Colonic mucosa (tissue), 4 donors: ENCODE results near the gene RACGAP1. TPM values are rescaled to one million over a fixed set of nuclear protein-coding genes. Genes with fewer than 3 reads are reported as not detected.

Experiments
- DNase-seq: peaks from one replicate; pipeline ENCODE4 v3.0.0-alpha.2; 2020
- H3K27ac ChIP-seq: fragments of 200-600 bp; one replicate; pipeline ENCODE4 v1.8.0; 2021
- H3K27me3 ChIP-seq: fragments of 200-600 bp; one replicate; pipeline ENCODE4 v1.8.0; 2021
- H3K36me3 ChIP-seq: fragments of 200-600 bp; one replicate; pipeline ENCODE4 v1.8.0; 2021
- H3K4me1 ChIP-seq: fragments of 200-600 bp; one replicate; pipeline ENCODE4 v1.8.0; 2021; ENCODE audit warnings: mild to moderate bottlenecking
- H3K4me3 ChIP-seq: fragments of 200-600 bp; one replicate; pipeline ENCODE4 v1.8.0; 2021
- H3K9ac ChIP-seq, 2 donors: one replicate each; pipeline ENCODE4 v1.7.0; 2013; ENCODE audit warnings: control low read depth in 2 of 2, low read depth in 2 of 2, low read length in 2 of 2
- H3K9me3 ChIP-seq: fragments of 200-600 bp; one replicate; pipeline ENCODE4 v1.8.0; 2021
- CTCF ChIP-seq: fragments of 200-600 bp; IDR thresholded peaks from one replicate; pipeline ENCODE4 v1.8.0; 2022; ENCODE audit warnings: antibody characterized with exemption, mild to moderate bottlenecking
- intact Hi-C: fragments of 100-400 bp; cut with DNase I; formaldehyde crosslinking; loops from one replicate; pipeline ENCODE4 v1.14.1; 2022
- total RNA-seq, 2 donors: library from RNA; stranded (reverse); fragmentation: NEBNext Ultra II Directional in 1 of 2; extraction: Animal tissue kit (Norgen Biotek cat#: 25700) in 1 of 2; gene quantifications; one replicate each; pipeline ENCODE4 v1.2.1, GENCODE V29; 2021
- donor health status: healthy.
- donor health status: DM: no; HTN: no; CAD: no.
- donor health status: DM: no; HTN: no; CAD: no.

RACGAP1 gene
- total RNA-seq, 2 donors from 2014 or later: 36.2 to 83.8 TPM

GRCh38 chr12:50024805-50025186 is 498 bp downstream of the RACGAP1 start:
- DNase-seq: no peak
- Histone ChIP-seq H3K9ac (peak overlapping the region; percentile 73 to 82), H3K27me3 (no peaks in the 10 kb centered on the region), H3K27ac (no peak overlapping the region), H3K4me3 (peak overlapping the region; percentile 83), H3K36me3 (no peaks in the 10 kb centered on the region), H3K9me3 (no peaks in the 10 kb centered on the region), H3K4me1 (peaks cover 3% of the 10 kb centered on the region)
- TF ChIP-seq CTCF: no peak
- intact Hi-C loops: no loop called here

- no peaks in the 10 kb centered on the region for H3K27me3 ChIP-seq
- H3K27ac ChIP-seq: no peak overlapping the region
- peak overlapping the region; percentile 83 for H3K4me3 ChIP-seq
- H3K9me3 ChIP-seq: no peaks in the 10 kb centered on the region
- no peak for DNase-seq
- intact Hi-C loops: no loop called here
- H3K9ac ChIP-seq: peak overlapping the region in 1 of 2 donors; percentile 73
- H3K4me1 ChIP-seq: peaks cover 3% of the 10 kb centered on the region
- H3K36me3 ChIP-seq: no peaks in the 10 kb centered on the region
- no peak for TF ChIP-seq CTCF
These were observed 1.1 kb downstream of the RACGAP1 start for GRCh38 chr12:50024227-50024626.

- no peak overlapping the region for H3K9ac ChIP-seq
- no peaks in the 10 kb centered on the region for H3K9me3 ChIP-seq
- intact Hi-C loops: no loop called here
- H3K27me3 ChIP-seq: no peaks in the 10 kb centered on the region
- DNase-seq: no peak
- H3K4me1 ChIP-seq: peaks cover 3% of the 10 kb centered on the region
- no peak overlapping the region for H3K4me3 ChIP-seq
- H3K27ac ChIP-seq: no peak overlapping the region
- no peak for TF ChIP-seq CTCF
- H3K36me3 ChIP-seq: no peaks in the 10 kb centered on the region
These were observed 2.4 kb downstream of the RACGAP1 start for GRCh38 chr12:50022903-50023302.

- no peaks in the 10 kb centered on the region for H3K9me3 ChIP-seq
- H3K27me3 ChIP-seq: no peaks in the 10 kb centered on the region
- DNase-seq: no peak
- no peak for TF ChIP-seq CTCF
- H3K4me1 ChIP-seq: peaks cover 3% of the 10 kb centered on the region
- no peaks in the 10 kb centered on the region for H3K36me3 ChIP-seq
- intact Hi-C loops: no loop called here
- no peak overlapping the region for H3K9ac ChIP-seq
- no peak overlapping the region for H3K27ac ChIP-seq
- H3K4me3 ChIP-seq: no peak overlapping the region
These were observed 4.3 kb downstream of the RACGAP1 start for GRCh38 chr12:50021031-50021430.

GRCh38 chr12:50019524-50019923 is 5.8 kb downstream of the RACGAP1 start:
- Histone ChIP-seq H3K4me1 (peaks cover 2% of the 10 kb centered on the region), H3K4me3 (no peak overlapping the region), H3K27me3 (no peaks in the 10 kb centered on the region), H3K9ac (no peak overlapping the region), H3K36me3 (no peaks in the 10 kb centered on the region), H3K9me3 (no peaks in the 10 kb centered on the region), H3K27ac (no peak overlapping the region)
- DNase-seq: no peak
- no peak for TF ChIP-seq CTCF
- intact Hi-C loops: no loop called here

GRCh38 chr12:50018968-50019367 is 6.3 kb downstream of the RACGAP1 start:
- Histone ChIP-seq H3K4me1 (no peaks in the 10 kb centered on the region), H3K27me3 (no peaks in the 10 kb centered on the region), H3K36me3 (no peaks in the 10 kb centered on the region), H3K9me3 (no peaks in the 10 kb centered on the region), H3K4me3 (no peak overlapping the region), H3K9ac (no peak overlapping the region), H3K27ac (no peak overlapping the region)
- no peak for DNase-seq
- intact Hi-C loops: no loop called here
- TF ChIP-seq CTCF: no peak
